ENCODE data around the gene DYNLL1.
A peak's percentile ranks its signal among the peaks of the same experiment; 100 is the strongest.

The DYNLL1 gene

DNA sequence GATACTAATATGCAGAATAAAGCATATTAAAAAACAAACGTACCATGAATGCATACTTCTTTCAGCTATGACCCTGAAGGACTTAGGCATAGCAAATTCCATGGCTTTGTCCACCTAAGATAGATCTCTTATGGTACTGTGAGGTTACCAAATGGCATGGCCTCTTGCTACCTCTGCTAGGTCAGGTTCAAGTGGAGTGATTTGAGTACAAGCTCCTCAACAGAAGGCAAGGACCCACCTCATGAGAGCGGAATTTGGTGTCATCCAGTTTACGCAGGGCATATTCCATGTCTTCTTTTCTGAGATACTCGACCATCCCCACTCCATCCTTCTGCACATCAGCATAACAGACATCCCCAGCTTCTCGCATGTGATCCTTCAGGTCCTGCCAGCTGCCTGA is 32.2 kb upstream of the DYNLL1 start:
- DNase-seq: no peak
- Histone ChIP-seq H3K4me2 (ENCODE audit: low read depth, low read length) (no peak overlapping the region), H3K79me2 (ENCODE audit: low read length) (peaks cover 56% of the 10 kb centered on the region), H3K27ac (ENCODE audit: low read length) (no peak overlapping the region), H3K9me2 (replicated peaks; ENCODE audit: insufficient read depth, low read length) (no peaks in the 10 kb centered on the region), H3K9me3 (replicated peaks; ENCODE audit: insufficient read depth, low read length) (no peaks in the 10 kb centered on the region), H3K36me3 (replicated peaks; ENCODE audit: insufficient read depth, low read length) (no peaks in the 10 kb centered on the region), H4K20me1 (ENCODE audit: insufficient read depth, low read length) (no peaks in the 10 kb centered on the region), H3K4me3 (ENCODE audit: low read length) (no peak overlapping the region), H3K4me1 (ENCODE audit: low read length) (no peaks in the 10 kb centered on the region), H3K9ac (ENCODE audit: low read length) (no peak overlapping the region), H2AFZ (ENCODE audit: low read length) (no peak overlapping the region), H3K27me3 (replicated peaks; ENCODE audit: insufficient read depth, low read length) (no peaks in the 10 kb centered on the region), H3F3A (ENCODE audit: insufficient read depth, low read length) (0 out of 2 replicates have a peak, but pooled peaks cover 3% of the 10 kb centered on the region)
- TF ChIP-seq EZH2phosphoT487 (IDR thresholded peaks at IDR 0.05; ENCODE audit: low read length): no peak
- TF ChIP-seq, protein P1, sequence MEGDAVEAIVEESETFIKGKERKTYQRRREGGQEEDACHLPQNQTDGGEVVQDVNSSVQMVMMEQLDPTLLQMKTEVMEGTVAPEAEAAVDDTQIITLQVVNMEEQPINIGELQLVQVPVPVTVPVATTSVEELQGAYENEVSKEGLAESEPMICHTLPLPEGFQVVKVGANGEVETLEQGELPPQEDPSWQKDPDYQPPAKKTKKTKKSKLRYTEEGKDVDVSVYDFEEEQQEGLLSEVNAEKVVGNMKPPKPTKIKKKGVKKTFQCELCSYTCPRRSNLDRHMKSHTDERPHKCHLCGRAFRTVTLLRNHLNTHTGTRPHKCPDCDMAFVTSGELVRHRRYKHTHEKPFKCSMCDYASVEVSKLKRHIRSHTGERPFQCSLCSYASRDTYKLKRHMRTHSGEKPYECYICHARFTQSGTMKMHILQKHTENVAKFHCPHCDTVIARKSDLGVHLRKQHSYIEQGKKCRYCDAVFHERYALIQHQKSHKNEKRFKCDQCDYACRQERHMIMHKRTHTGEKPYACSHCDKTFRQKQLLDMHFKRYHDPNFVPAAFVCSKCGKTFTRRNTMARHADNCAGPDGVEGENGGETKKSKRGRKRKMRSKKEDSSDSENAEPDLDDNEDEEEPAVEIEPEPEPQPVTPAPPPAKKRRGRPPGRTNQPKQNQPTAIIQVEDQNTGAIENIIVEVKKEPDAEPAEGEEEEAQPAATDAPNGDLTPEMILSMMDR (IDR thresholded peaks at IDR 0.05; ENCODE audit: low read length): no peak
- no peak for TF ChIP-seq EZH2 (optimal IDR thresholded peaks at IDR 0.05; ENCODE audit: low read depth, low read length)

DNA sequence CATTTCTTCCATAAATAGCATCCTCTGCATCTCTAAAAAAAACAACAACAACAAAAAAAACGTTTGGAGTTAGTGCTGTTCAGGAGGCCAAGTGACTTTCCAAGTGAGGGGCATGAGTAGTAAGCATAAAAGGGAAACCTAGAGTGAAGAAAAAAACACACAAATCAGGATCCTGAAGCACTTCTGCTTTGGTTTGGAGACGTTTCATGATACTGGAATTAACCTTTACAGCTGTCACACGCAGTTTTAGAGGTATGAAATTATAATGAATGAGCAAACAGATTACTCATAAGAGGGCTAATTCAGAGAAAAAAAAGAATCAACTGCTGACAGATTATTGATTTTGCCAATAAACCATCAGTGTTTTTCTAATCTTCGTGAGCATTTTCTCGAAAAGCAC is 30.2 kb upstream of the DYNLL1 start:
- no peak overlapping the region for H3K4me2 ChIP-seq (ENCODE audit: low read depth, low read length)
- no peak overlapping the region for H3K27ac ChIP-seq (ENCODE audit: low read length)
- H3K4me1 ChIP-seq (ENCODE audit: low read length): no peaks in the 10 kb centered on the region
- no peaks in the 10 kb centered on the region for H3K9me3 ChIP-seq (replicated peaks; ENCODE audit: insufficient read depth, low read length)
- H3K4me3 ChIP-seq (ENCODE audit: low read length): no peak overlapping the region
- no peaks in the 10 kb centered on the region for H3K9me2 ChIP-seq (replicated peaks; ENCODE audit: insufficient read depth, low read length)
- H3K27me3 ChIP-seq (replicated peaks; ENCODE audit: insufficient read depth, low read length): no peaks in the 10 kb centered on the region
- H3K9ac ChIP-seq (ENCODE audit: low read length): no peak overlapping the region
- TF ChIP-seq EZH2 (optimal IDR thresholded peaks at IDR 0.05; ENCODE audit: low read depth, low read length) (no peak), EZH2phosphoT487 (IDR thresholded peaks at IDR 0.05; ENCODE audit: low read length) (no peak)
- TF ChIP-seq, protein P1 (IDR thresholded peaks at IDR 0.05; ENCODE audit: low read length): no peak
- H3F3A ChIP-seq (ENCODE audit: insufficient read depth, low read length): 0 out of 2 replicates have a peak, but pooled peaks cover 3% of the 10 kb centered on the region
- DNase-seq: no peak
- H4K20me1 ChIP-seq (ENCODE audit: insufficient read depth, low read length): no peaks in the 10 kb centered on the region
- peaks cover 60% of the 10 kb centered on the region for H3K79me2 ChIP-seq (ENCODE audit: low read length)
- no peak overlapping the region for H2AFZ ChIP-seq (ENCODE audit: low read length)
- no peaks in the 10 kb centered on the region for H3K36me3 ChIP-seq (replicated peaks; ENCODE audit: insufficient read depth, low read length)

DNA sequence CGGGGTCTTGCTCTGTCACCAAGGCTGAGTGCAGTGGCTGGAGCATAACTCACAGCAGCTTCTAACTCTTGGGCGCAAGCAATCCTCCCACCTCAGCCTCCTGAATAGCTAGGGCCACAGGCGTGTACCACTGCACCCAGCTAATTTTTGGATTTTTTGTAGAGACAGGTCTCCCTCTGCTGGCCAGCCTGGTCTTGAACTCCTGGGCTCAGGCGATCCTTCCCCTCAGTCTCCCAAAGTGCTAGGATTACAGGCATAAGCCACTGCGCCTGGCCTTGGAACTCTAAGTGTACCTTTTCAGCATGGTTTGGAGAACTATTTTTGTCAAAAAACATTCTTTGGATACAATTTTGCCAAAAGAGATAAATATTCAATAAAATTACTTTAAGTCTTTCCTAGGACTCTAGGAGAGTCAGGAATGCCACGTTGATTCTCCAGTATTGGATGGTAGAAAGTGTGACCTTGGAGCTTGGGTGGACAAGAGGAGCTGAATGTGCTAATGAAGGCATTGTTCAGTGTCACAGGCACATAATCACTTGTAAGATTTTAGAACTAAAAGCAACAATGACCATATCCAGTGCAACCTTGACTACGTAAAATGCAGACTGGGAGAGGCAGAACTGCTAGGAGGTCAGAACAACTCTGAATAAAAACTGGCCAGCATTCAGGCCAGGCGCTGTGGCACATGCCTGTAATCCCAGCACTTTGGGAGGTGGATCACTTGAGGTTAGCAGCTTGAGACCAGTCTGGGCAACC is 29.2 kb upstream of the DYNLL1 start:
- Histone ChIP-seq H3F3A (ENCODE audit: insufficient read depth, low read length) (0 out of 2 replicates have a peak, but pooled peaks cover 3% of the 10 kb centered on the region), H3K4me1 (ENCODE audit: low read length) (no peaks in the 10 kb centered on the region), H4K20me1 (ENCODE audit: insufficient read depth, low read length) (no peaks in the 10 kb centered on the region), H2AFZ (ENCODE audit: low read length) (no peak overlapping the region), H3K9me2 (replicated peaks; ENCODE audit: insufficient read depth, low read length) (no peaks in the 10 kb centered on the region), H3K36me3 (replicated peaks; ENCODE audit: insufficient read depth, low read length) (no peaks in the 10 kb centered on the region), H3K9me3 (replicated peaks; ENCODE audit: insufficient read depth, low read length) (no peaks in the 10 kb centered on the region), H3K4me2 (ENCODE audit: low read depth, low read length) (no peak overlapping the region), H3K4me3 (ENCODE audit: low read length) (no peak overlapping the region), H3K27me3 (replicated peaks; ENCODE audit: insufficient read depth, low read length) (no peaks in the 10 kb centered on the region), H3K79me2 (ENCODE audit: low read length) (peaks cover 60% of the 10 kb centered on the region), H3K9ac (ENCODE audit: low read length) (no peak overlapping the region), H3K27ac (ENCODE audit: low read length) (no peak overlapping the region)
- no peak for DNase-seq
- TF ChIP-seq EZH2phosphoT487 (IDR thresholded peaks at IDR 0.05; ENCODE audit: low read length): no peak
- TF ChIP-seq, protein P1 (IDR thresholded peaks at IDR 0.05; ENCODE audit: low read length): peak; percentile 32
- no peak for TF ChIP-seq EZH2 (optimal IDR thresholded peaks at IDR 0.05; ENCODE audit: low read depth, low read length)

Measured in MM.1S (cell line).